SW 1271 (cell line): ENCODE results near the gene AZU1.
"Not testable (repeated sequence)": the region's sequence is repeated elsewhere in the genome, so short reads cannot be mapped to it uniquely, and the experiment has no call there.

Experiments
- DNase-seq, 2 experiments: peaks; one replicate each; lab custom pipeline; 2025; lab: John Stamatoyannopoulos, UW

AZU1 gene

DNA sequence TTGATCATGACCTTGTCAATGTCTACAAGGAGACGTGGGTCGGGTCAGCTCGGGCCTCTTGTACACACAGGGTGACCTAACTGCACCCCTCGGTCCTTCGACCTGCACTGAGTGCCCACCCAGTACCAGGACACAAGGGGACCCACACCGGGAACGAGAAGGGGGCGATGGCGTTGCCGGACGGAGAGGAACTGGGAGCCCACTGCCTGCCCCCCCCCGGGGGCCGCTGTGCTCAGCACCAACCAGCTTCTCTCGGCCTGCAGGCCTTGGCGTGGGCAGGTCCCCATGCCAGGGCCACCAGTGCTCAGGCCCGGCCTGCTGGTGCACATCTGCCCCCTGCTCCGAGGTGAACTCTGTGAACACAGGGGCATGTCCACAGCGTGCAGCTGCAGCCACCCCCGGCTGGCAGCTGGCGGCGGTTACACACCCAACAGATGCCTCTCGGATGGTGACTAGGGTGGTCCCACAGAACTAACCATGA is 46.0 kb downstream of the AZU1 start:
- DNase-seq, result no peak

DNA sequence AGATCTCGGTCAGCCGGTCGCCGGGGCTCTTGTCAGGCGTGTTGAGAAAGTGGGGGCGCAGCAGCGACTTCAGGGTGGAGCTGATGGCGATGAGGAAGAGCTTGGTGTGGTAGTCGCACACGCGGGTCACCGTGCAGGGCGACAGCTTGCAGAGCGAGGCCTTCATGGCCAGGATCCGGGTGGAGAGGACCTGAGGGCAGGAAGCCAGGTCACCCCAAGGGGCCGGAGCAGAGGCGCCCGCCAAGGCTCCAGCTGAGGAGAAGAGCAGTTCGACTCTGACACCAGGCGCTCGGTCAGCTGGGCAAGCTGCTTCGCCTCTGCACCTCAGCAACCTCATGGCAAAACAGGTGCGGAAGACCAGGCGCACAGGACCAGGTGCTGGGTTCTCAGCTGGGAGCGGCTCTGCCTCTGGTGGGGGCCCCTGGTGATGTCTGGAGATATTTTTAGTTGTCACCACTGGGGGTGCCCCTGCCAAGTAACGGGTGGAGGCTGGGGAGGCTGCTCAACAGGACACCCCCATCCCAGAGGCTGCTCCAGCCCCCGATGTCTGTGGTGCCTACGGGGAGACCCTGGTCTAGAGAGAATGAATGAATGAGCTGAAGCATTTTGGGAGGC is 47.7 kb downstream of the AZU1 start:
- DNase-seq, result no peak

DNA sequence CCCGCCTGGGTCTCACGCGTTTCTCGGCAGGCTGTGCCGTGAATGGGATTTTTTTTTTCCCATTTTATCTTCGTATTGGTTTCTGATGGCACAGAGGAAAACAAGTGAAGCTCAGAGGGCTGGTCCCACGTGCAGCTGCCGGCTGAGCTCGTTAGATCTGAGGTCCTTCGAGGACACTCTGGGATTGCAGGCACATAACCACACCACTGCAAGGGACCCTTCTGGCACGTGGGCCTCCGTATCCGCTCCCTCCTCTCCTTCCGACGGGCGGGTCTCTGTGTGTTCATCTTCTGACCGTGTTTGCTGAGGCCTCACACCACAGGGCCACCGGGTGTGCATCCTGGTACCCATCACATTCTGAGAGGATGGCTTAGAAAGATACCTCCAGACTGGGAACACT is 48.5 kb downstream of the AZU1 start:
- DNase-seq, result no peak

DNA sequence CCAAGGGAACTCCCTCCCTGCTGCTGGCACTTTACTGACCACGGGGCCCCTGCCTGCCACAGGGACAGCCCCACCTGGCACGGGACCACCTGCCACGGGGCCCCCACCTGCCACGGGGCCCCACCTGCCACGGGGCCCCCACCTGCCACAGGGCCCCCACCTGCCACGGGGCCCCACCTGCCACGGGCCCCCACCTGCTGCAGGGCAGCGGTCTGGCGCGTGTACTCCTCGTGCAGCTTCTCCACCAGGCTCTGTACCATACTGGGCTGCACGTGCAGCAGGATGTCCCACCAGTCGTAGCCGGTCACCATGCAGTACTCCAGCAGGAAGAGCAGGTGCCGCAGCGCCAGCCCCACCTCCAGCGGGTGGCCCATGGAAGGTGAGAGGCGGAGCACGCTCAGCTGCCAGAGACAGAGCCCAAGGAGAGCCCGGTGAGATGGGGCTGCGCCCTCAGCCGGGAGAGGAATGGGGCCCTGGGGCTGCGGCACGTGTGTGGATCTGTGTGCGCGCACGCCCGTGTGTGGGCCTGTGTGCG is 49.2 kb downstream of the AZU1 start:
- no peak for DNase-seq

DNA sequence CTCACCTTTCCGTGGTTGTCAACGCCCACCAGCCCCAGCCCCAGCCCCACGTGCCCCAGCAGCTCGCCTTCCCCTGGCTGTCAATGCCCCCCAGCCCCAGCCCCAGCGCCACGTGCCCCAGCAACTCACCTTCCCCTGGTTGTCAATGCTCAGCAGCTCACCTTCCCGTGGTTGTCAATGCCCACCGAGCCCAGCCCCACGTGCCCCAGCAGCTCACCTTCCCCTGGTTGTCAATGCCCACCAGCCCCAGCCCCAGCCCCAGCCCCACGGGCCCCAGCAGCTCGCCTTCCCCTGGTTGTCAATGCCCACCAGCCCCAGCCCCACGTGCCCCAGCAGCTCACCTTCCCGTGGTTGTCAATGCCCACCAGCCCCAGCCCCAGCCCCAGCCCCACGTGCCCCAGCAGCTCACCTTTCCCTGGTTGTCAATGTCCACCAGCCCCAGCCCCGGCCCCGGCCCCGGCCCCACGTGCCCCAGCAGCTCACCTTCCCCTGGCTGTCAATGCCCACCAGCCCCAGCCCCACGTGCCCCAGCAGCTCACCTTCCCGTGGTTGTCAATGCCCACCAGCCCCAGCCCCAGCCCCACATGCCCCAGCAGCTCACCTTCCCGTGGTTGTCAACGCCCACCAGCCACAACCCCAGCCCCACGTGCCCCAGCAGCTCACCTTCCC is 50.5 kb downstream of the AZU1 start:
- DNase-seq, result not testable (repeated sequence)

DNA sequence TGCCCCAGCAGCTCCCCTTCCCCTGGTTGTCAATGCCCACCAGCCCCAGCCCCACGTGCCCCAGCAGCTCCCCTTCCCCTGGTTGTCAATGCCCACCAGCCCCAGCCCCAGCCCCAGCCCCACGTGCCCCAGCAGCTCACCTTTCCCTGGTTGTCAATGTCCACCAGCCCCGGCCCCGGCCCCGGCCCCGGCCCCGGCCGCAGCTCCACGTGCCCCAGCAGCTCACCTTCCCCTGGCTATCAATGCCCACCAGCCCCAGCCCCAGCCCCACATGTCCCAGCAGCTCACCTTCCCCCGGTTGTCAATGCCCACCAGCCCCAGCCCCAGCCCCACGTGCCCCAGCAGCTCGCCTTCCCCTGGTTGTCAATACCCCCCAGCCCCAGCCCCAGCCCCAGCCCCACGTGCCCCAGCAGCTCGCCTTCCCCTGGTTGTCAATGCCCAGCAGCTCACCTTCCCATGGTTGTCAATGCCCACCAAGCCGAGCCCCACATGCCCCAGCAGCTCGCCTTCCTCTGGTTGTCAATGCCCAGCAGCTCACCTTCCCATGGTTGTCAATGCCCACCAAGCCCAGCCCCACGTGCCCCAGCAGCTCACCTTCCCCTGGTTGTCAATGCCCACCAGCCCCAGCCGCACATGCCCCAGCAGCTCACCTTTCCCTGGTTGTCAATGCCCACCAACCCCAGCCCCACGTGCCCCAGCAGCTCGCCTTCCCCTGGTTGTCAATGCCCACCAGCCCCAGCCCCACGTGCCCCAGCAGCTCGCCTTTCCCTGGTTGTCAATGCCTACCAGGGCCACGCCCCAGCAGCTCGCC is 51.3 kb downstream of the AZU1 start:
- not testable (repeated sequence) for DNase-seq

DNA sequence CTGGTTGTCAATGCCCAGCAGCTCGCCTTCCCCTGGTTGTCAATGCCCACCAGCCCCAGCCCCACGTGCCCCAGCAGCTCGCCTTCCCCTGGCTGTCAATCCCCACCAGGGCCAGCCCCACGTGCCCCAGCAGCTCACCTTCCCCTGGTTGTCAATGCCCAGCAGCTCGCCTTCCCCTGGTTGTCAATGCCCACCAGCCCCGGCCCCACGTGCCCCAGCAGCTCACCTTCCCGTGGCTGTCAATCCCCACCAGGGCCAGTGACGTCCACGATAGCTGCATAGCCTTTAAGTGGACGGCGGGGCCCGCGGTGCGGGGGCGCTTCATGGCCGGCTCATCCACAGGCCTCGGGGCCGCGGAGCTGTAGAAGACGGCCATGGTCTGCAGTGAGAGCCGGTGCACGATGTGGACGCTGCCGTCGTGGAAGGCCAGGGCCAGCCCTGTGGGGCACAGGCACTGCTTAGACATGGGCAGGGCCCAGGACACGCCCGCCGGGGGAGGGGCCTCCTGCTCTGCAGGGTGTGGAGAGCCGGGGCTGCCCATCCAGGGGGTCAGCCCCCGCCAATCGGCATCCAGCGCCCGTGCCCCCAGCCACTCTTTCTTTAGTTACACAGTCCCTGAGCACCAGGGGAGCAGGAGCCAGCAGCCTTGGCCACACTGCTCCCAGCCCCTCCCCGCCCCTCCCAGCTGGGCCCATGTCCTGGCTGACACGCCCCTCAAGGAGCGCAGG is 52.2 kb downstream of the AZU1 start:
- no peak for DNase-seq
